PC-9 (cell line): ENCODE results near the gene SYN1. TPM values are rescaled to one million over a fixed set of nuclear protein-coding genes. Genes with fewer than 3 reads are reported as not detected.

Experiments
- BruUV-seq: library from RNA; stranded (reverse); fragments of 400-500 nt; replicated peaks from 2 replicates; lab custom pipeline; 2021; lab: Mats Ljungman, UMichigan
- CTCF ChIA-PET: fragments of 300-600 bp; sonication (Branson Sonifier 250); formaldehyde crosslinking; loops from one replicate; lab custom pipeline; 2022; ENCODE audit warnings: antibody characterized with exemption; lab: Charles Lee
- POLR2A ChIA-PET: fragments of 300-600 bp; sonication (Branson Sonifier 250); formaldehyde crosslinking; loops from one replicate; lab custom pipeline; 2022; ENCODE audit warnings: antibody characterized with exemption; ENCODE audit not compliant: unreplicated experiment; lab: Charles Lee
- DNase-seq, 2 experiments: peaks; one replicate each; pipeline versions ENCODE4 v3.0.0 to v3.0.0-alpha.2; 2015 to 2022; ENCODE audit warnings: mixed read lengths in 1 of 2
- H2AFZ ChIP-seq: fragments of 200-600 bp; sonication (generic); 2 replicates; pipeline ENCODE4 v1.8.1; 2017; ENCODE audit warnings: antibody characterized with exemption
- H3F3A ChIP-seq: fragments of 200-600 bp; sonication (generic); 2 replicates; pipeline ENCODE4 v1.8.1; 2017; ENCODE audit warnings: antibody characterized with exemption, mild to moderate bottlenecking, low read depth; ENCODE audit not compliant: insufficient read depth
- H3K27ac ChIP-seq: fragments of 200-600 bp; sonication (generic); 2 replicates; pipeline ENCODE4 v1.6.1; 2016; ENCODE audit warnings: mixed run types
- H3K27me3 ChIP-seq: fragments of 200-600 bp; sonication (generic); 2 replicates; pipeline ENCODE4 v1.6.1; 2016; ENCODE audit warnings: low read depth, mixed run types; ENCODE audit not compliant: insufficient read depth
- H3K36me3 ChIP-seq: fragments of 200-600 bp; sonication (generic); 2 replicates; pipeline ENCODE4 v1.6.1; 2016; ENCODE audit warnings: low read depth, mixed run types
- H3K4me1 ChIP-seq: fragments of 200-600 bp; sonication (generic); replicated peaks from 2 replicates; pipeline ENCODE4 v1.6.1; 2016; ENCODE audit warnings: mixed run types; ENCODE audit not compliant: insufficient read depth
- H3K4me2 ChIP-seq: fragments of 200-600 bp; sonication (generic); 2 replicates; pipeline ENCODE4 v1.6.1; 2017; ENCODE audit warnings: mixed run types
- H3K4me3 ChIP-seq: fragments of 200-600 bp; sonication (generic); 2 replicates; pipeline ENCODE4 v1.6.1; 2016; ENCODE audit warnings: mixed run types
- H3K79me2 ChIP-seq: fragments of 200-600 bp; sonication (generic); 2 replicates; pipeline ENCODE4 v1.6.1; 2017; ENCODE audit warnings: low read depth, mixed run types
- H3K9me2 ChIP-seq: fragments of 200-600 bp; sonication (generic); 2 replicates; pipeline ENCODE4 v1.8.1; 2017; ENCODE audit warnings: mild to moderate bottlenecking; ENCODE audit not compliant: insufficient read depth
- H3K9me3 ChIP-seq: fragments of 200-600 bp; sonication (generic); 2 replicates; pipeline ENCODE4 v1.8.1; 2016; ENCODE audit warnings: low read depth; ENCODE audit not compliant: insufficient read depth
- H4K20me1 ChIP-seq: fragments of 200-600 bp; sonication (generic); 2 replicates; pipeline ENCODE4 v1.8.1; 2017; ENCODE audit not compliant: insufficient read depth
- CTCF ChIP-seq: fragments of 200-600 bp; sonication (generic); conservative IDR thresholded peaks from 2 replicates; pipeline ENCODE4 v1.6.1; 2017; ENCODE audit warnings: mixed run types, antibody characterized with exemption, mild to moderate bottlenecking, moderate library complexity
- EZH2 ChIP-seq: fragments of 200-600 bp; sonication (generic); IDR thresholded peaks from 2 replicates; pipeline ENCODE4 v1.8.0; 2017; ENCODE audit warnings: antibody characterized with exemption, low read depth
- intact Hi-C: fragments of 100-400 bp; cut with micrococcal nuclease; formaldehyde crosslinking; loops from one replicate; pipeline ENCODE4 v1.10.0; 2022; ENCODE audit not compliant: unreplicated experiment
- total RNA-seq: library from RNA; stranded (reverse); gene quantifications from 2 replicates; pipeline ENCODE4 v1.2.3, GENCODE V29; 2021

SYN1 gene
- total RNA-seq, 1 experiment from 2014 or later, result not detected

- Histone ChIP-seq H3F3A (no peaks in the 10 kb centered on the region), H2AFZ (no peak overlapping the region), H4K20me1 (no peaks in the 10 kb centered on the region), H3K36me3 (no peaks in the 10 kb centered on the region), H3K9me2 (no peaks in the 10 kb centered on the region), H3K4me2 (no peak overlapping the region), H3K27me3 (no peaks in the 10 kb centered on the region), H3K4me1 (no peaks in the 10 kb centered on the region), H3K9me3 (no peaks in the 10 kb centered on the region), H3K4me3 (no peak overlapping the region), H3K79me2 (no peaks in the 10 kb centered on the region), H3K27ac (no peak overlapping the region)
- BruUV-seq, result no TSS peak
- intact Hi-C loops, result no loop called here
- no peak for DNase-seq
- ChIA-PET POLR2A (no interaction called here), CTCF (no interaction called here)
- TF ChIP-seq CTCF, result no peak
These were observed 46.1 kb downstream of the SYN1 start for GRCh38 chrX:47573341-47574075.

GRCh38 chrX:47572773-47573340, 46.8 kb downstream of the SYN1 start:
- H3K9me2 ChIP-seq, result no peaks in the 10 kb centered on the region
- CTCF ChIA-PET, result no interaction called here
- H3K36me3 ChIP-seq, result no peaks in the 10 kb centered on the region
- no peaks in the 10 kb centered on the region for H3K27me3 ChIP-seq
- no peak overlapping the region for H2AFZ ChIP-seq
- no peaks in the 10 kb centered on the region for H3K79me2 ChIP-seq
- no peak overlapping the region for H3K4me3 ChIP-seq
- no peaks in the 10 kb centered on the region for H4K20me1 ChIP-seq
- BruUV-seq, result no TSS peak
- H3F3A ChIP-seq, result no peaks in the 10 kb centered on the region
- H3K27ac ChIP-seq, result no peak overlapping the region
- POLR2A ChIA-PET, result no interaction called here
- no peak overlapping the region for H3K4me2 ChIP-seq
- H3K4me1 ChIP-seq, result no peaks in the 10 kb centered on the region
- DNase-seq, result no peak
- TF ChIP-seq CTCF, result no peak
- TF ChIP-seq EZH2, result no peak
- intact Hi-C loops, result no loop called here
- H3K9me3 ChIP-seq, result no peaks in the 10 kb centered on the region

- intact Hi-C loops, result no loop called here
- H4K20me1 ChIP-seq, result no peaks in the 10 kb centered on the region
- H2AFZ ChIP-seq, result no peak overlapping the region
- TF ChIP-seq EZH2 (no peak), CTCF (no peak)
- no TSS peak for BruUV-seq
- no peaks in the 10 kb centered on the region for H3K4me1 ChIP-seq
- no peak for DNase-seq
- no peak overlapping the region for H3K4me2 ChIP-seq
- H3K36me3 ChIP-seq, result no peaks in the 10 kb centered on the region
- no peak overlapping the region for H3K4me3 ChIP-seq
- no peaks in the 10 kb centered on the region for H3F3A ChIP-seq
- no peaks in the 10 kb centered on the region for H3K9me3 ChIP-seq
- ChIA-PET CTCF (no interaction called here), POLR2A (no interaction called here)
- no peak overlapping the region for H3K27ac ChIP-seq
- H3K9me2 ChIP-seq, result no peaks in the 10 kb centered on the region
- no peaks in the 10 kb centered on the region for H3K27me3 ChIP-seq
- H3K79me2 ChIP-seq, result no peaks in the 10 kb centered on the region
These were observed 47.8 kb downstream of the SYN1 start for GRCh38 chrX:47571896-47572295.
